Naive thymus-derived CD8-positive, alpha-beta T cell (primary cell): Measurements from ENCODE around the gene ARHGEF11. TPM values are rescaled to one million over a fixed set of nuclear protein-coding genes. Genes with fewer than 3 reads are reported as not detected.

Source experiments
- ATAC-seq, 2 donors: fragments of 150-1000 bp; cut with Tn5 transposase in 1 of 2; sonication (Bioruptor Pico), chemical (Tn5 transposase) in 1 of 2; 1 replicate in 1 of 2; 2 replicates in 1 of 2; pipeline ENCODE4 v1.10.0; 2021; ENCODE audit warnings: mild to moderate bottlenecking in 2 of 2, moderate library complexity in 2 of 2
- POLR2A ChIA-PET: fragments of 350-600 bp; sonication (Branson Sonifier 250); formaldehyde crosslinking; loops from one replicate; lab custom pipeline; 2021; ENCODE audit warnings: antibody characterized with exemption; lab: Charles Lee
- DNase-seq, 10 donors: peaks; one replicate each; pipeline versions ENCODE4 v3.0.0 to v3.0.0-alpha.2; 2020 to 2022
- H3K27ac Mint-ChIP-seq, 10 donors: one replicate each; pipeline ENCODE4 v1.8.0; 2020 to 2022; ENCODE audit warnings: mild to moderate bottlenecking in 10 of 10, mixed read lengths in 10 of 10, moderate library complexity in 4 of 10, inconsistent platforms in 1 of 10
- H3K27me3 Mint-ChIP-seq, 5 donors: one replicate each; pipeline ENCODE4 v1.8.0; 2021 to 2022; ENCODE audit warnings: mixed read lengths in 5 of 5
- H3K36me3 Mint-ChIP-seq, 3 donors: one replicate each; pipeline ENCODE4 v1.8.0; 2020 to 2022; ENCODE audit warnings: mixed read lengths in 3 of 3, mild to moderate bottlenecking in 2 of 3, inconsistent platforms in 1 of 3
- H3K4me1 Mint-ChIP-seq, 4 donors: one replicate each; pipeline ENCODE4 v1.8.0; 2021 to 2022; ENCODE audit warnings: mixed read lengths in 4 of 4
- H3K4me3 Mint-ChIP-seq, 10 donors: one replicate each; pipeline ENCODE4 v1.8.0; 2020 to 2022; ENCODE audit warnings: mild to moderate bottlenecking in 10 of 10, mixed read lengths in 10 of 10, moderate library complexity in 6 of 10, inconsistent platforms in 1 of 10
- H3K9me3 Mint-ChIP-seq, 9 donors: one replicate each; pipeline ENCODE4 v1.8.0; 2020 to 2022; ENCODE audit warnings: mixed read lengths in 9 of 9, mild to moderate bottlenecking in 3 of 9, inconsistent platforms in 1 of 9, moderate library complexity in 1 of 9
- polyA plus RNA-seq, 3 donors: library from polyadenylated mRNA; unstranded; fragments of 300-500 nt; fragmentation: Illumina TruSeq; gene quantifications; one replicate each; pipeline ENCODE4 v1.2.3, GENCODE V29; 2021
- total RNA-seq, 8 experiments: library from RNA in 2 of 8; stranded (reverse) in 2 of 8; gene quantifications; one replicate each; pipeline ENCODE4 v1.2.3 and lab custom pipeline; 2021 to 2026

Gene ARHGEF11
- total and polyA plus RNA-seq, 5 experiments from 2014 or later = 4.5 to 35.3 (median 15.8) TPM

DNA sequence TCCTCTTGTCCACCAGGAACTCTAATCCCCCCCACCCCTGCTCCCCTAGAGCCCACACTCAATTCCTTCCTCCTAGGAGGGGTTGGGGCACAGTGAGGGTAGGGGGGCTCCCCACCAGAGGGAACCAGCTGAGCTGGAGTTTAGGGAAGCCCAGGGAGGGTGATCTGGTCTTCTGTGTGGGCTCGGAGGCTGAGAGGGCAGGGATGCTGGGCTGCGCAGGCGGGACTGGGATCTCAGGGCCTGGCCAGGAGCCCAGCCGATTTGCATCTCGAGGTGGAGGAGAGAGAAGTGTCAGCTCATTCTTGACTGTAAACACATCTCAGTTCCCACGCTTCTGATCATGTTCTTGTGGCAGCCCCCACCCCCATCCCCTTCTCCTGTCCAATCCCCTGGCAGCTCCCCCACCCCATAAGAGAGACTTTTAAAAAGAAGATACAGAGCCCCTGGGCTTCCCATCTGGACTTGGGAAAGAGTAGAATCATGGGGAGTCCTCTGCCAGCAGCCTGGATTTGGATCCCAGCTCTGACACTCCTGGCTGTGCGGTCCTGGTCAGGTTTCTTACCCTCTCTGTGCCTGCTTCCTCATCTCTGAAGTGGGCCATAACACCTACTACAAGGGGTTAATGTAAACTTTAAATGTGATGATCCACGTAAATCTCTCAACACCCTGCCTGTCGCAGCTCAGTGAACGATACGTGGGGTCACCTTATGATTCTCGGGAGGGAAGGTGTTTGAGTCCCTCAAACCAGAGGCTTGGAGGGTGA lies 145.4 kb downstream of the ARHGEF11 start:
- Mint-ChIP-seq H3K27ac (no peak overlapping the region), H3K36me3 (no peaks in the 10 kb centered on the region), H3K4me1 (peaks cover 3 to 15% (median 6%) of the 10 kb centered on the region in 4 donors), H3K9me3 (no peaks in the 10 kb centered on the region), H3K27me3 (peaks cover 5 to 43% (median 30%) of the 10 kb centered on the region in 5 donors), H3K4me3 (no peak overlapping the region)
- no peak for DNase-seq
- POLR2A ChIA-PET = no interaction called here
- no peak for ATAC-seq

- peak overlapping the region in 3 of 10 donors; percentile 24 to 63 (median 61) for H3K27ac Mint-ChIP-seq
- POLR2A ChIA-PET = no interaction called here
- no peaks in the 10 kb centered on the region for H3K9me3 Mint-ChIP-seq
- peaks cover 5 to 48% (median 34%) of the 10 kb centered on the region in 5 donors for H3K27me3 Mint-ChIP-seq
- no peak overlapping the region for H3K4me3 Mint-ChIP-seq
- peaks cover 3 to 15% (median 7%) of the 10 kb centered on the region in 4 donors for H3K4me1 Mint-ChIP-seq
- ATAC-seq (no peak), DNase-seq (no peak)
- no peaks in the 10 kb centered on the region for H3K36me3 Mint-ChIP-seq
Measured at GRCh38 chr1:156898971-156899664, 146.4 kb downstream of the ARHGEF11 start.

DNA sequence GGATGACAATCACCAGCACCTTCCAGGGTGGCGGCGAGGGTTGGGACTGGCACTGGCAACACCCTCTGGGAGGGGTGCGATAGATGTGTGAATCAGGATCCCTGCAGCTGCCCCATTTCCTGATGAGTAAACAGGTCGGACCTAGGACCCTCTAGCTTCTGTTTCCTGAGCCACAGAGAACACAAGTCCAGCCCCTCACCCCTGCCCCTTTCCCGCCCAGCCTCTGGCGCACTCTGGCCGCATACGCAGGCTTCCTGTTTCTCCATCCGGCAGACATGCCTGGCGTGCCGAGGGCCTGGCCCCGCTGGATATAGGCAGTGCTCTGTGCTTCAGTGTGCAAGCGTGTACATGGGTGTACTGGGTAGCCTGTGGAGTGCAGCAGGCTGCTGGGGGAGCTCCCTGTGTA lies 147.4 kb downstream of the ARHGEF11 start:
- no peaks in the 10 kb centered on the region for H3K36me3 Mint-ChIP-seq
- POLR2A ChIA-PET = no interaction called here
- H3K9me3 Mint-ChIP-seq = no peaks in the 10 kb centered on the region
- peaks cover 3 to 15% (median 11%) of the 10 kb centered on the region in 4 donors for H3K4me1 Mint-ChIP-seq
- DNase-seq = no peak
- H3K4me3 Mint-ChIP-seq = peak overlapping the region in 1 of 10 donors; percentile 22
- H3K27me3 Mint-ChIP-seq = peaks cover 5 to 48% (median 34%) of the 10 kb centered on the region in 5 donors
- peak; percentile 33 to 43 for ATAC-seq
- H3K27ac Mint-ChIP-seq = peak overlapping the region in 3 of 10 donors; percentile 54 to 61 (median 61)

DNA sequence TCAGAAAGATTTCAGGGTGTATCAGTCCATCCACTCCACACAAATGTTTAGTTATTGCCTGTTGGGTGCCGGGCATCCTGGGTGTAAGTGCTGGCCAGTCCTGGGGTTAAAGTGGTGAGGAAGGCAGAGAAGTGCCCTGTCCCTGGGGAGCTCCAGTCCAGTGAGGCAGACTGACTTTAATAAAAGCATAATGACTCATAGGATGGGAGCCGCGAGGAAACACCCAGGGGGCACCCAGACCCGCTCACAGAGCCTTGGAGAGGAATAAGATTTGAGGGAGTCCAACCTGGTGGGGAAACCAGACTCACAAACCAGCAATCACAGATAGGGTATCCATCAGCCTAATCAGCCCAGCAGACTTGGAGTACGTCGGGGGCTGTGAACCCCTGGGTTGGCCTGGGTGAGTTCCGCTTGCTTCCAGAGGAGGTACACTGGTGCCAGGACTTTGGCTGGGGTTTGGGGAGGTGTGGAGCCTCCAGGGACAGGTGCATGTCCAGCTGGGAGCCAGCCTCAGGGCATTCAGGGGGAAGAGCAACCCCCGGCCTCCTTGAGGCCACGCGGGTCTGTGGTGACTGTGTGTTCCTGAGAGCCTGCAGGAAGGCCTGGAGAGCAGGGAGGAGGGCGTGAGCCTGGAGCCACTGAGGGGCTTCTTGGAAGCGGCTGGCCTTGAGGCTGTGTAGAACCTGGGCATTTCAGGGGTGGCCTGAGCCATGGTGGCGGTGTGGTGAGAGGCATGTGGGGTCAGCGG lies 148.3 kb downstream of the ARHGEF11 start:
- ATAC-seq (no peak), DNase-seq (no peak)
- peaks cover 5 to 48% (median 34%) of the 10 kb centered on the region in 5 donors for H3K27me3 Mint-ChIP-seq
- no peaks in the 10 kb centered on the region for H3K9me3 Mint-ChIP-seq
- H3K4me3 Mint-ChIP-seq = peak overlapping the region in 1 of 10 donors; percentile 15
- H3K36me3 Mint-ChIP-seq = no peaks in the 10 kb centered on the region
- H3K4me1 Mint-ChIP-seq = peaks cover 3 to 21% (median 16%) of the 10 kb centered on the region in 4 donors
- H3K27ac Mint-ChIP-seq = peak overlapping the region in 1 of 10 donors; percentile 87
- POLR2A ChIA-PET = no interaction called here

- Mint-ChIP-seq H3K36me3 (no peaks in the 10 kb centered on the region), H3K27ac (peak overlapping the region in 1 of 10 donors; percentile 83), H3K4me1 (peaks cover 3 to 23% (median 17%) of the 10 kb centered on the region in 4 donors), H3K4me3 (no peak overlapping the region), H3K27me3 (peaks cover 8 to 54% (median 34%) of the 10 kb centered on the region in 5 donors), H3K9me3 (no peaks in the 10 kb centered on the region)
- DNase-seq (no peak), ATAC-seq (no peak)
- POLR2A ChIA-PET = no interaction called here
Measured at GRCh38 chr1:156896490-156897033, 149.0 kb downstream of the ARHGEF11 start.

- DNase-seq (no peak), ATAC-seq (no peak)
- POLR2A ChIA-PET = no interaction called here
- Mint-ChIP-seq H3K27ac (no peak overlapping the region), H3K27me3 (peaks cover 12 to 60% (median 36%) of the 10 kb centered on the region in 5 donors), H3K36me3 (no peaks in the 10 kb centered on the region), H3K9me3 (no peaks in the 10 kb centered on the region), H3K4me3 (no peak overlapping the region), H3K4me1 (peaks cover 3 to 23% (median 17%) of the 10 kb centered on the region in 4 donors)
Measured at GRCh38 chr1:156895927-156896326, 149.6 kb downstream of the ARHGEF11 start.

DNA sequence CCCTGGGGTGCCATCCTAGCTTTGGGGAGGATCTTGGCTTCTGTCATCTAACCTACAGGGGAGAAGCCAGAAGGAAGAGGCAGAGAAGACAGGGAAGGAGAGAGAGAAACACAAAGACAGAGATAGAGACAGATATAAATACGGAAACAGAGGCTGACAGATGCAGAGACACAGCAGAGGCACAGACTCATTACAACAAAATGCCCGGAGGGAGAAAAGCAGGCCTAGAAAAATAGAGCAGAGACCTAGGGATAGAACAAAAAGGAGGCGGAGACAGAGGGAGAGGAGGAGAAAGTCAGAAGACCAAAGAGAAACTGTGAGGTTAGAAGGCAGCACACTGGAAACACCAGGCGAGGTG lies 150.1 kb downstream of the ARHGEF11 start:
- H3K4me3 Mint-ChIP-seq = no peak overlapping the region

DNA sequence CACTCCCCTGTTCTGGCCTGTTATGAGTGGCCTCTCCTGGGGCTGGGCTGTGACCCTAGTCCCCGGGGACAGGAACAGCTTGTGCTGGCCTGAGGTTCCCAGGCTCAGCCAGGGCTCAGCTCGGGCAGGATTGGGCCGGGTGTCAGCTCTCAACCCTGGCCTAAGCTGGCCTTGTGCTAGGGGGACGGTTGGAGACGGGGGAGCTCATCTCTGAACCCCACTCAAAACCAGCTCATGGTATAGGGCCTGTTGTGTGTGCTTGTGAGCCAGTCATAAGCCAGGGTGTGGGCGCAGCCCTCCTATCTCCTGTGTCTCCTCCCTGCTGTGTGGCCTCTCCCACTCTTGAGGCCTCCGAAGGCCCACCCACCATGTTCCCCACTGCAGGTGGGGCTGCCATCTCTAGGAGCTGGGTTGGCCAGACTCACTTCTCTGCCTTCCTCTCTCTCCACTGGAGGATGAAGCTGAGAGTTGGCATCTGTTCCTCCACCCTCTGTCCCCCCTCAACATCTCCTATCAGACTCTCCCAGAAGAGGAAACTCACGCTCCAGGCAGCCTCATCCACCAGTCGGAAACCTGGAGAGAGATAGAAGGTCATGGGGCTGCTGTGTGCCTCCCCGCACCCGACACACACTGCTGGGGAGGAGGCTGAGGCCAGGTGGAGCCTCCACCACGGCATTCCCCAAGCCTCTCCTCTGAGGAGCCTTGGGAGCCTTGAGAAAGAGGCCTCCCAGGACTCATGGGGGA lies 150.7 kb downstream of the ARHGEF11 start:
- peak overlapping the region in 4 of 10 donors; percentile 28 to 80 (median 57) for H3K27ac Mint-ChIP-seq

More for the DNA sequence above, 150.1 kb downstream of the ARHGEF11 start:
- DNase-seq = peak in 1 of 10 donors; percentile 31
- no peak for ATAC-seq
- Mint-ChIP-seq H3K27ac (peak overlapping the region in 2 of 10 donors; percentile 12 to 65), H3K4me1 (peaks cover 3 to 23% (median 18%) of the 10 kb centered on the region in 4 donors), H3K36me3 (no peaks in the 10 kb centered on the region), H3K9me3 (no peaks in the 10 kb centered on the region), H3K27me3 (peaks cover 14 to 65% (median 38%) of the 10 kb centered on the region in 5 donors)
- POLR2A ChIA-PET = no interaction called here

GRCh38 chr1:156894001-156894400 lies 151.5 kb downstream of the ARHGEF11 start:
- peaks cover 3 to 23% (median 22%) of the 10 kb centered on the region in 4 donors for H3K4me1 Mint-ChIP-seq
- peak overlapping the region in 5 of 10 donors; percentile 28 to 72 (median 46) for H3K4me3 Mint-ChIP-seq
- H3K9me3 Mint-ChIP-seq = no peaks in the 10 kb centered on the region
- no peak overlapping the region for H3K27ac Mint-ChIP-seq
- POLR2A ChIA-PET = interaction anchor here (0.5 kb wide), 1 partner anchor 137 kb away, joined by 5 read pairs; no protein-coding TSS in a partner anchor
- H3K27me3 Mint-ChIP-seq = peaks cover 21 to 74% (median 44%) of the 10 kb centered on the region in 5 donors
- no peaks in the 10 kb centered on the region for H3K36me3 Mint-ChIP-seq
- ATAC-seq (no peak), DNase-seq (peak in 1 of 10 donors; percentile 47)

More for the DNA sequence above, 150.7 kb downstream of the ARHGEF11 start:
- peak in 1 of 10 donors; percentile 30 for DNase-seq
- POLR2A ChIA-PET = interaction anchor here (0.6 kb wide), 1 partner anchor 532 kb away, joined by 3 read pairs; no protein-coding TSS in a partner anchor
- H3K27me3 Mint-ChIP-seq = peaks cover 18 to 70% (median 41%) of the 10 kb centered on the region in 5 donors
- peak overlapping the region in 2 of 10 donors; percentile 20 to 46 for H3K4me3 Mint-ChIP-seq
- H3K4me1 Mint-ChIP-seq = peaks cover 3 to 23% (median 22%) of the 10 kb centered on the region in 4 donors
- no peaks in the 10 kb centered on the region for H3K36me3 Mint-ChIP-seq
- no peak for ATAC-seq
- no peaks in the 10 kb centered on the region for H3K9me3 Mint-ChIP-seq

GRCh38 chr1:156893048-156893953 lies 152.2 kb downstream of the ARHGEF11 start, which contains the start of gene PEAR1:
Gene PEAR1, plus strand, starts transcription at chr1:156893718. Its CDS starts 10,209 bp downstream, at chr1:156903927.
- no peak for ATAC-seq
- Mint-ChIP-seq H3K36me3 (no peaks in the 10 kb centered on the region), H3K9me3 (no peaks in the 10 kb centered on the region), H3K27me3 (peaks cover 23 to 74% (median 41%) of the 10 kb centered on the region in 5 donors), H3K4me3 (peak within 1 kb of the TSS; percentile 63 to 83 (median 72)), H3K27ac (peak within 1 kb of the TSS in 2 of 10 donors; percentile 22 to 35), H3K4me1 (peaks cover under 1 to 20% (median 17%) of the 10 kb centered on the region in 4 donors)
- POLR2A ChIA-PET = interaction anchor here (0.5 to 0.7 kb wide), 3 partner anchors 136 to 152 kb away, joined by 4 to 5 read pairs (median 5); partner anchors contain the start of gene MRPL24
- DNase-seq = peak in 1 of 10 donors; percentile 7
